ENCODE data around the gene CNN1.
A peak's percentile ranks its signal among the peaks of the same experiment; 100 is the strongest.

The CNN1 gene

DNA sequence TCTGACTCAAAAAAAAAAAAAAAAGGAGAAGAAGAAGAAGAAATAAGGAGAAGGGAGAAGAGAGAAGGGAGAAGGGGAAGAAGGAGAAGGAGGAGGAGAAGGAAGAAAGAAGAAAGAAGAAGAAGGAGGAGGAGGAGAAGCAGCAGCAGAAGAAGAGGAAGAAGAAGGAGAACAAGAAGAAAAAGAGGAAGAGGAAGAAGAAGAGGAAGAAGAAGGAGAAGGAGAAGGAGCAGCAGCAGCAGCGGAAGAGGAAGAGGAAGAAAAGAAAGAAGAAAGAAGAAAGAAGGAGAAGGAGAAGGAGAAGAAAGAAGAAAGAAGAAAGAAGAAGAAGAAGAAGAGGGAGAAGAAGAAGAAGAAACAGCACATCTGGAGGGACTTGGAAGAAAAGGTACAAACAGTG is 4.1 kb upstream of the CNN1 start:
- H3K4me3 ChIP-seq (ENCODE audit: low read depth, low read length) = no peak overlapping the region

GRCh38 chr19:11534948-11535347 is 3.7 kb upstream of the CNN1 start:
- no peak overlapping the region for H3K4me3 ChIP-seq (ENCODE audit: low read depth, low read length)

DNA sequence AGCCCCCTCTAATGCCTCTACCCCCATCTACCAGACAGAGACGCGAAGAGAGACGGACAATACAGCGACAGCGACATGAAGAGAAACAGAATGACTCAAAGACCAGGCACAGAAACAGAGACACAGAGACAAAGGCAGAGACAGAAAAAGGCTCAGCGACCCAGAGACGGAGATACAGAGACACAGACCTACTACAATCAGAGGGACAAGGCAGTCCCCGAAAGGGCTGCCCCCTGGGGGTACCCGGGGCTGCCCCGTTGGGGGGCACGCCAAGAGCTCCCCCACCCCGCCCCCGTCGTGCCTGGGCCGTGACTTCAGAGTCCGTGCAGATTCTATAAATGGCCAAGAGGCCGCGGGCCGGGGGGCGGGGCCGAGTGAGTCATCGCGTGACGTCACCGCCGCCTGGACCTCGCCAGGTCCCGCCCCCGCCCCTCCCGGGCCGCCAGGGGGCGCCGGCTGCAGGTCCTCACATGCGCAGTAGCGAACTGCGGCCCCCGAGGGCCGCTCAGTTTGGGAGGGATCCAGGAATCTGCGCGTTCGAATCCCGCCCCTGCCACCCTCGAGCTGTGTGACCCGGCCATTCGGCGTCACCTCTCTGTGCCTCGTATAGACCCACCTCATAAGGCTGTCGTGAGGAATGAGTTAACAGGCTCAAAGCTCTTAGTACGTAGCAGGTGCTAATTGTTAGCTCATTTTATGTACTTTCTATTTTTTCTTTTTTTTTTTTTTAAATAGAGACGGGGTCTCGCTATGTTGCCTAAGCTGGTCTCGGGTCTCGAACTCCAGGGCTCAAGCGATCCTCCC is 2.7 kb upstream of the CNN1 start:
- peak overlapping the region; percentile 24 for H3K4me3 ChIP-seq (ENCODE audit: low read depth, low read length)

DNA sequence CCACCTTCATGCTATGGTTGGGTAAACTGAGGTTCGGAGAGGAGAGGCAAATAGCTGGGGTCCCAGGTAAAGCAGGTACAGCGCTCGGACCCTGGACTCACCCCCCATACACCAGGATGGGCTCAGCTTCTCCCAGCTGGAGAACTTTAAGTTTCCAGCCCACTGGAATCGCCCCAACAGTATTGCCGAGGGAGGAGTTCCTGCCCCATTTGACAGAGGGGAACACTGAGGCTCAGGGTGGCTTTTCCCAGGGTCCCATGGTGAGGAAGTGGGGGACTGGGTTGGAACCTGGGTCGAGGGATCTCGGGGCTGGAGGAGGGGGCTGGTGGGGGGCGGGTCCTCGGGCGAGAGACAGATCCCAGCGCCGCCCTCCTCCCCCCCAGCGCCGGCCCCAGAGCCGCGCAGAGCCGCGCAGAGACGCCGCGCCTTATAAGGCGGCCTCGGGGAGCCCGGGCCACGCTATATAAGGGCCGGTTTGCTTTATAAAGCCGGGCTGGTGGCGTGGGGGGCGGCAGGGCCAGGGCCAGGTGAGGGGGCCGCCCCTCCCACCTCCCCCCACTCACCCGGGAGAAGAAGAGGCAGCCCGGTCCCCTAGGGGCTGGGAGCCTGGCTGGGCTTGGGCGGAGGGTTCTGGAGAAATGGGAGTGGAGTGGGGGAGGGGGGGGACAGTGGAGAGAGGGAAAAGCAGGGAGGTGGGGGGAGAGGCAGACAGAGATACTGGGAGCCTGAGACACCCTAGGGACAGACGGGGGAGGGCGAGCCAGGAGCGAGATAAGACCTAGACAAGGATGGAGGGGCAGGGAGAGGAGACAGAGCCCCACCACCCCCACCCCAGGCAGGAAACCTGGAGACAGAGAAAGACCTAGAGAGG is 1.1 kb downstream of the CNN1 start:
- H3K4me3 ChIP-seq (ENCODE audit: low read depth, low read length) = peak overlapping the region; percentile 35

DNA sequence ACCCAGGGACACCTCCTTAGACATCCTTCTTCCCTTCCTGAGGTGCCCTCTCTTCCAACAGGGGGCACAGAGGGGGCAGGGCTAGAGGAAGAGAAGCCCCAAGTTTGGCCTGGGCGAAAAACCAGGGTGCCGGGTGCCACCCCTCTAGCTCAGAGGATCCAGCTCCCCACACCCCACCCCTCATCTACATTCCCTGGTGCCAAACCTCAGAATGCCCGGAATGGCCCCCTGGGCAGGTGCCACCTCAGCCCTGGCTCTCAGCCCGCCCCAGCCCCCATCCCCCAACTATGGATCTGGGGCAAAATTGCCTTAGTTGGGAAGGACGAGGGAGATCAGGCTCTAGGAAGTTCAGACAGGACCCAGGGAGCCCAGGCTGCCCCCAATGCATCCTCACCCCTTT is 2.0 kb downstream of the CNN1 start:
- no peak overlapping the region for H3K4me3 ChIP-seq (ENCODE audit: low read depth, low read length)

GRCh38 chr19:11541238-11541637 is 2.6 kb downstream of the CNN1 start:
- H3K4me3 ChIP-seq (ENCODE audit: low read depth, low read length) = no peak overlapping the region

DNA sequence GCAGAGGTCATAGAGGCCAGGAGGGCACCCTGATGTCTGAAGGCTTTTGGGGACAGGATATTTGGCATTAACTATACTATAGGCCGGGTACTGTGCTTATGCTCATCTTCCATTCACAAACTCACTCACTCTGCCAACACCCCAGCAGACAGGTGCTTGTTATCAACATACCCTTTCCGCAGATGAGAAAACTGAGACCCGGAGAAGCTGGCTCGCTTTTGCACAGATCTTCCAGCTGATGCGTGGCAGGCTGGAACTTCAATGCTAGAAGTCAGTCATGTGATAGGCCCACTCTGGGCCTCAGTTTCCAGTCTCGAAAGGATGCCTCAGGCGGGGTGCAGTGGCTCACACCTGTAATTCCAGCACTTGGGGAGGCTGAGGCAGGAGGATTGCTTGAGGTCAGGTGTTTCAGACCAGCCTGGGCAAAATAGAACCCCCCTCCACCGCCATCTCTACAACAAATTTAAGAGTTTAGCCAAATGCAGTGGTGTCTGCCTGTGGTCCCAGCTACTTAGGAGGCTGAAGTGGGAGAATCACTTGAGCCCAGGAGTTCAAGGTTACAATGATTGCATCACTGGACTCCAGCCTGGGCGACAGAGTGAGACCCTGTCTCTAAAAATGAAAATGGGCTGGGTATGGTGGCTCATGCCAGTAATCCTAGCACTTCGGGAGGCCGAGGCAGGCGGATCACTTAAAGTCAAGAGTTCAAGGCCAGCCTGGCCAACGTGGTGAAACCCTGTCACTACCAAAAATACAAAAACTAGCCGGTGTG is 9.5 kb downstream of the CNN1 start:
- H3K4me3 ChIP-seq (ENCODE audit: low read depth, low read length) = no peak overlapping the region

- H3K4me3 ChIP-seq (ENCODE audit: low read depth, low read length) = no peak overlapping the region
Measured at GRCh38 chr19:11549386-11549953, 10.8 kb downstream of the CNN1 start.

GRCh38 chr19:11550265-11550664 is 11.6 kb downstream of the CNN1 start:
- no peak overlapping the region for H3K4me3 ChIP-seq (ENCODE audit: low read depth, low read length)

DNA sequence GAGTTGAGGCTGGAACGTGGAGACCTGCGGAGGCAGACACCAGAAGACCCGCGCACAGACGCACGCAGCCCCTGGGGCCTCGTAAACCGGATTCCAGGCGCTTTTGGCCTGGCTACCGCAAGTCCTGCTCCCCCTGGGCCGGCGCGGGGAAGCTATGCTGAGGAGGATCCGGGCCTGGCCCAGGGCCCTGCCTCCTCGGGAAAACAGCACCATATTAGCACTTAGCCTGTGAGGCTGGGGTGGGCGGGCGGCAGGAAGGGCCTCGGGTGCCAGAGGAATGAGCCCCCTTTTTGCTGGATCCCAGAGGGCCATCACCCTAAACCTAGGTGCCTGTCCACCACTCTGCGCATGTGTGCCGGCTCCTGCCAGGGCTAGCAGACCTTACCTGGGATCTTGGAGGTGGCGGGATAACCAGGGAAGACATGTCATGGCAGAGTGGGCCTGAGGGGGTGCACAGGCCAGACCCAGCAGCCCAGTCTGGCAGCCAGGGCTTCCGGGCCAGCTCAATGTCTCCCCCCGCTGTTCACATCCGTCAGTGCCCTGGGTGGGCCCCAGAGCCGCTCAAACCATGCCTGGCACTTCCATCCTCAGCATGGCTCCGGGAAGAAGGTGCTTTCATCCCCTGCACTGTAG is 13.1 kb downstream of the CNN1 start:
- H3K4me3 ChIP-seq (ENCODE audit: low read depth, low read length) = no peak overlapping the region

DNA sequence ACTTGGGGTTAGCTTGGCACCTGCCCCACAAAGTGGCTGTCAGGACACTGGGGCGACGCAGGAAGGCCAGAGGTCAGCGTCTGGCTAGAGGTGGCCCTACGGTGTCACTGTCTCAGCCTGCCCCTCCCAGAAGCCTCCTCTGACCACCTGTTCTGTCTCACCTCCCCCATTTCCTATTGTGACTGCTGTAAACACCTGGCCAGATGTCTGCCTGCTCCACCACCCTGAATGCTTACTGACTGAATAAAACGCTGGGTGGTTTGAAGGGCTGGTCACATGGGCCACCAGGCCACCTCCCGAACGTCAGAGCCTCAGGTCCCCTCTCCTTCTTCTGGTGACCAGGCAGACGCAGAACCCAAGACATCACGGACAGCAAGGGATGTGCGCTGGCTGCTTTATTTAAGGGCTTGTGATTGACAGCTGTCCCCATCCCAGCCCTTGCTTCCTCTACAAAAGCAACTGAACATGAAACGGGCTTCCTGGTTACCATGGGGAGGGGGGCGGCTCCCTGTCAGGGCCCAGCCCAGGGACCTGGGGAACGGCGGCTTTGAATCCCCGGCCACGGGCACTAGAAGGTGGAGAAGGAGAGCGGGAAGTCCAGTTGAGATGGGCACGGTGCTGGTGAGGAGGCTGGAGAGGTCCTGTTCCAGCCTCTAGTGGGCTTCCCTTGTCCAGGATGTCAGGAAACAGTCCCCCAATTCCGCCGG is 14.2 kb downstream of the CNN1 start:
- H3K4me3 ChIP-seq (ENCODE audit: low read depth, low read length) = no peak overlapping the region

DNA sequence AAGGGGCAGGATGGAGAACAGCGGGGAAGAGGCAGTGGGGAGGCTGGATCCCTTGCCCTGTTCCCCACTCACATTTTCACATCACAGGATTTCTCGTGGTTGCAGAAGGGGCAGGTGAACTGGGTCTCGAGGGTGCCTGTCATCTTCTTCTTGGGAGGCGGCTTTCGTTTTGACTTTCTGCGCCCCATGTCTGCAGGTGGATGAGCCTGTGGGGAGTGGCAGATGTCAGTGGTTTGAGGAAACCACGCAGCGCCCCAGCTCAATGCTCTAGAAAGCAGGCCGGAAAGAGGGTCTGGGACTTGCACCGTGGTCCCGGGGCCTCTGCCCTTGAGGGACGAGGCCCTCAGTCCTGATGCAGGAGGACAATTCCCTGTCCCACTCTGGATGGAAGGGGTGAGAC is 15.5 kb downstream of the CNN1 start:
- H3K4me3 ChIP-seq (ENCODE audit: low read depth, low read length) = no peak overlapping the region

GRCh38 chr19:11555246-11555645 is 16.6 kb downstream of the CNN1 start:
- no peak overlapping the region for H3K4me3 ChIP-seq (ENCODE audit: low read depth, low read length)

- H3K4me3 ChIP-seq (ENCODE audit: low read depth, low read length) = no peak overlapping the region
Measured at GRCh38 chr19:11556634-11557420, 18.2 kb downstream of the CNN1 start.

DNA sequence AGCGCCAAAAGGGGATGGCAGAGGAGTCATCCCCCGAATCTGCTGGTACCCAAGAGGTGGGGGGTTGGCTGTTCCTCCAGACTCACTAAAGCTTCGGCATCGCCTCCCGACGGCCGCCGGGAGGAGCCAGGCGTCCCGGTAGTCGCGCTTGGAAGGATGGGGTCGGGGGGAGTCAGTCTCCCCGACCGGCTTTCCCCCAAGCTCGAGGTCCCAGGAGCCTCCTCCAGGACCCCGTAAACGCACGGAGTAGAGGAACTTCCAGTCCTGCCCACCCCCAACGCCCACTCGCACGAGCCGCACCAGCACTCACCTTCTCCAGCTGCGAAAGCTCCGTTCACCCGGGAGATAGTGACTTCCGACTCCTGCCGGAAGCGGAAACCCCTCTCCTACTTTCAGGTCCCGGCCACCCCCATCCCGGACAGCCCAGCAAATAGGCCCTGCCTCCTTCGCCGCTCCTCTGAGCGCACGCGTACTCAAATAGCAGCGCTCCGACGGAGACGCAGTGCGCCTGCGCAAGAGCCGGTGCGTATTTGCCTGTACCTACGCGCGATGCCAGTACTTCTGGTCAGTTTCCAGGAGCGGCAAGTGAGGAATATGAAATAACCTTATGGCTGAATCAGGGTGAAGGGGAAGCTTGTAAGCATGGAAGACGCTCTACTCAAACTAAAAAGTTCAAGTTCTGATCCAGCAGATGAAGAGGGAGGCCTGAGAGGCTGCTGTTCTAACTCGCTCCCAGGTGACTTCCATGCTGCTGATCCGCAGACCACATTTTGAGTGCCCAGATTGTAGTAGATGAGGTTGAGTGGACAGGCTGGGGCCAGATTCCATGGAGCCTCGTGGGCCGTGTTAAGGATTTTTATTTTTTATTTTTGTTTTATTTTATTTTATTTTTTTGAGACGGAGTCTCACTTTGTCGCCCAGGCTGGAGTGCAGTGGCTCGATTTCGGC is 20.5 kb downstream of the CNN1 start, which contains the start of gene ELOF1:
Gene ELOF1, minus strand, starts transcription at position 350 of the 948 bp plus-strand sequence. CDS start 4,883 bp downstream, outside the sequence.
- peak within 1 kb of the TSS; percentile 89 for H3K4me3 ChIP-seq (ENCODE audit: low read depth, low read length)

- no peak overlapping the region for H3K4me3 ChIP-seq (ENCODE audit: low read depth, low read length)
Measured at GRCh38 chr19:11560404-11561051, 21.9 kb downstream of the CNN1 start.

DNA sequence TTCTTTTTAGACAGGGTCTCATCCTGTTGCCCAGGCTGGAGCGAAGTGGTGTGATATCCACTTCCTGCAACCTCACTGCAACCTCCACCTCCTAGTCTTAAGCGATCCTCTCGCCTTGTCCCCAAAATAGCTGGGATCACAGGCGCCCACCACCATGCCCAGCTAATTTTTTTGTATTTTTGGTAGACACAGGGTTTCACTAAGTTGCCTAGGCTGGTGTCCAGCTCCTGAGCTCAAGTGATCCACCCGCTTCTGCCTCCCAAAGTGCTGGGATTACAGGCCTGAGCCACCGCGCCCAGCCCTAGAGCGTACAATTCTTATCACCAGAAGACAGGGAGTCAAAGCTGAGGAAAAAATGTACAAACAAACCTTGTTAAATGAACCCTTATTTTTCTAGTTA is 24.9 kb downstream of the CNN1 start:
- H3K4me3 ChIP-seq (ENCODE audit: low read depth, low read length) = no peak overlapping the region
